ENCODE measurements around the gene ACTL8.

The ACTL8 gene

GRCh38 chr1:17810668-17811067, 55.5 kb downstream of the ACTL8 start:
- TF ChIP-seq REST (IDR thresholded peaks at IDR 0.05; ENCODE audit: insufficient replicate concordance, low read depth) (no peak), GABPA (IDR thresholded peaks at IDR 0.05; ENCODE audit: low read depth) (no peak), SPI1 (IDR thresholded peaks at IDR 0.05; ENCODE audit: borderline replicate concordance, low read depth) (no peak), CTCF (IDR thresholded peaks at IDR 0.05; ENCODE audit: insufficient read depth, low read length) (no peak), POLR2AphosphoS5 (IDR thresholded peaks at IDR 0.05; ENCODE audit: low read depth) (no peak)
- H3K4me3 ChIP-seq (replicated peaks; ENCODE audit: insufficient read depth, low read length): no peak overlapping the region
- no peaks in the 10 kb centered on the region for H3K27me3 ChIP-seq (ENCODE audit: insufficient read depth, poor library complexity, severe bottlenecking)
- no peak overlapping the region for H3K27ac ChIP-seq (replicated peaks)
- DNase-seq (ENCODE audit: low read depth in 1 of 2, low spot score in 1 of 2): no peak

GRCh38 chr1:17816511-17816910, 61.4 kb downstream of the ACTL8 start:
- Histone ChIP-seq H3K4me3 (replicated peaks; ENCODE audit: insufficient read depth, low read length) (no peak overlapping the region), H3K27me3 (ENCODE audit: insufficient read depth, poor library complexity, severe bottlenecking) (no peaks in the 10 kb centered on the region), H3K27ac (replicated peaks) (no peak overlapping the region)
- TF ChIP-seq CTCF (IDR thresholded peaks at IDR 0.05; ENCODE audit: insufficient read depth, low read length) (no peak), SPI1 (IDR thresholded peaks at IDR 0.05; ENCODE audit: borderline replicate concordance, low read depth) (no peak)
- no peak for DNase-seq (ENCODE audit: low read depth in 1 of 2, low spot score in 1 of 2)

GRCh38 chr1:17819129-17819802, 64.1 kb downstream of the ACTL8 start:
- Histone ChIP-seq H3K4me3 (replicated peaks; ENCODE audit: insufficient read depth, low read length) (no peak overlapping the region), H3K27me3 (ENCODE audit: insufficient read depth, poor library complexity, severe bottlenecking) (no peaks in the 10 kb centered on the region), H3K27ac (replicated peaks) (no peak overlapping the region)
- no peak for DNase-seq (ENCODE audit: low read depth in 1 of 2, low spot score in 1 of 2)
- TF ChIP-seq POLR2AphosphoS5 (IDR thresholded peaks at IDR 0.05; ENCODE audit: low read depth) (no peak), GABPA (IDR thresholded peaks at IDR 0.05; ENCODE audit: low read depth) (no peak), REST (IDR thresholded peaks at IDR 0.05; ENCODE audit: insufficient replicate concordance, low read depth) (no peak), CTCF (IDR thresholded peaks at IDR 0.05; ENCODE audit: insufficient read depth, low read length) (no peak), SPI1 (IDR thresholded peaks at IDR 0.05; ENCODE audit: borderline replicate concordance, low read depth) (no peak)

- H3K4me3 ChIP-seq (replicated peaks; ENCODE audit: insufficient read depth, low read length): no peak overlapping the region
- no peaks in the 10 kb centered on the region for H3K27me3 ChIP-seq (ENCODE audit: insufficient read depth, poor library complexity, severe bottlenecking)
- no peak for TF ChIP-seq CTCF (IDR thresholded peaks at IDR 0.05; ENCODE audit: insufficient read depth, low read length)
- H3K27ac ChIP-seq (replicated peaks): no peak overlapping the region
- no peak for DNase-seq (ENCODE audit: low read depth in 1 of 2, low spot score in 1 of 2)
These were observed 65.1 kb downstream of the ACTL8 start for GRCh38 chr1:17820198-17820597.
